HepG2 (cell line): ENCODE results near the gene ACTN3. TPM values are rescaled to one million over a fixed set of nuclear protein-coding genes. Genes with fewer than 3 reads are reported as not detected.

Experiments used
- ATF4 ChIP-seq, 2 experiments: fragments of 450-650 bp in 1 of 2; sonication (generic) in 1 of 2; formaldehyde crosslinking; IDR thresholded peaks; 2 replicates each; pipeline versions ENCODE4 v1.5.0 to v1.8.0; 2020 to 2022; ENCODE audit warnings: mild to moderate bottlenecking in 1 of 2, missing genetic modification reagents in 1 of 2
- ATF7 ChIP-seq, 2 experiments: fragments of 450-650 bp in 1 of 2; sonication (generic) in 1 of 2; formaldehyde crosslinking in 1 of 2; IDR thresholded peaks; 2 replicates each; pipeline versions ENCODE4 v1.4.0 to v1.6.1; 2016 to 2020; ENCODE audit warnings: antibody characterized with exemption in 1 of 2, mild to moderate bottlenecking in 1 of 2, missing genetic modification reagents in 1 of 2
- CC2D1A ChIP-seq: sonication (generic); formaldehyde crosslinking; IDR thresholded peaks from 2 replicates; pipeline ENCODE4 v1.8.1; 2023; ENCODE audit warnings: mild to moderate bottlenecking, missing genetic modification reagents
- CCAR2 ChIP-seq: fragments of 200-400 bp; formaldehyde crosslinking; optimal IDR thresholded peaks from 2 replicates; pipeline ENCODE3; 2018; ENCODE audit warnings: low read depth, mild to moderate bottlenecking, low read length, moderate library complexity
- CENPT ChIP-seq: sonication (generic); formaldehyde crosslinking; IDR thresholded peaks from 2 replicates; pipeline ENCODE4 v1.8.0; 2022; ENCODE audit warnings: low read depth, mild to moderate bottlenecking, moderate library complexity, missing genetic modification reagents
- EEA1 ChIP-seq: sonication (generic); formaldehyde crosslinking; IDR thresholded peaks from 2 replicates; pipeline ENCODE4 v1.5.1; 2020; ENCODE audit warnings: mild to moderate bottlenecking, missing genetic modification reagents, borderline replicate concordance
- FOSL1 ChIP-seq: sonication (generic); formaldehyde crosslinking; IDR thresholded peaks from 2 replicates; pipeline ENCODE4 v1.9.0; 2021; ENCODE audit warnings: missing genetic modification reagents, borderline replicate concordance
- HMGA1 ChIP-seq: sonication (generic); formaldehyde crosslinking; conservative IDR thresholded peaks from 2 replicates; pipeline ENCODE4 v1.4.0; 2020; ENCODE audit warnings: missing genetic modification reagents
- KAT2B ChIP-seq: fragments of 150-350 bp; IDR thresholded peaks from 2 replicates; pipeline ENCODE4 v1.6.1; 2014; ENCODE audit warnings: low read depth, low read length, borderline replicate concordance
- NCOA1 ChIP-seq: sonication (generic); formaldehyde crosslinking; IDR thresholded peaks from 2 replicates; pipeline ENCODE4 v1.9.0; 2021; ENCODE audit warnings: missing genetic modification reagents
- SRSF1 ChIP-seq: fragments of 200-400 bp; formaldehyde crosslinking; optimal IDR thresholded peaks from 2 replicates; pipeline ENCODE3; 2017; ENCODE audit warnings: mild to moderate bottlenecking, low read depth, low read length, moderate library complexity
- SRY ChIP-seq: sonication (generic); formaldehyde crosslinking; IDR thresholded peaks from 2 replicates; pipeline ENCODE4 v1.8.0; 2022; ENCODE audit warnings: mild to moderate bottlenecking, missing genetic modification reagents
- SYNCRIP ChIP-seq: fragments of 200-400 bp; formaldehyde crosslinking; IDR thresholded peaks from 2 replicates; pipeline ENCODE4 v1.6.1; 2018; ENCODE audit warnings: mild to moderate bottlenecking, low read depth, low read length; ENCODE audit not compliant: insufficient read depth
- TGIF2 ChIP-seq: IDR thresholded peaks from 2 replicates; pipeline ENCODE4 v1.6.1; 2016; ENCODE audit warnings: control low read depth, missing compliant biosample characterization
- ZEB1 ChIP-seq: IDR thresholded peaks from 2 replicates; pipeline ENCODE4 v1.6.1; 2012; ENCODE audit warnings: mild to moderate bottlenecking, low read depth, inconsistent platforms; ENCODE audit not compliant: insufficient replicate concordance
- ZMAT3 ChIP-seq: sonication (generic); formaldehyde crosslinking; conservative IDR thresholded peaks from 2 replicates; pipeline ENCODE4 v1.7.0; 2021; ENCODE audit warnings: missing genetic modification reagents
- ZMYM3 ChIP-seq: sonication (generic); formaldehyde crosslinking; IDR thresholded peaks from 2 replicates; pipeline ENCODE4 v1.5.1; 2020; ENCODE audit warnings: mild to moderate bottlenecking, missing genetic modification reagents
- ZNF503 ChIP-seq: sonication (generic); formaldehyde crosslinking; IDR thresholded peaks from 2 replicates; pipeline ENCODE4 v1.4.0; 2020; ENCODE audit warnings: missing genetic modification reagents
- ZNF720 ChIP-seq: sonication (generic); formaldehyde crosslinking; IDR thresholded peaks from 2 replicates; pipeline ENCODE4 v1.4.0; 2020; ENCODE audit warnings: missing genetic modification reagents
- ZNF788 ChIP-seq: sonication (generic); formaldehyde crosslinking; IDR thresholded peaks from 2 replicates; pipeline ENCODE4 v1.5.0; 2020; ENCODE audit warnings: mild to moderate bottlenecking, missing genetic modification reagents, borderline replicate concordance
- ZZZ3 ChIP-seq: sonication (generic); formaldehyde crosslinking; IDR thresholded peaks from 2 replicates; pipeline ENCODE4 v1.4.0; 2020; ENCODE audit warnings: missing genetic modification reagents, mild to moderate bottlenecking, borderline replicate concordance
- polyA plus RNA-seq, 8 experiments: library from polyadenylated mRNA; depleted of rRNA in 3 of 8; stranded (reverse) in 7 of 8; unstranded in 1 of 8; fragments of >200 nt; fragmentation: Illumina TruSeq in 4 of 8; extraction: Trizol in 4 of 8; gene quantifications; 2 replicates each; pipeline versions ENCODE4 v1.2.1 to v1.2.3, GENCODE V29; 2011 to 2016; ENCODE audit warnings: low read depth in 4 of 8, missing spikeins in 1 of 8, mixed read lengths in 1 of 8; ENCODE audit not compliant: insufficient read depth in 1 of 8
- total RNA-seq, 5 experiments: library from RNA; depleted of rRNA; stranded (reverse); fragments of >200 nt; fragmentation: Illumina TruSeq; extraction: Trizol; gene quantifications; 2 replicates each; pipeline ENCODE4 v1.2.3, GENCODE V29; 2016; ENCODE audit warnings: low read depth in 1 of 5
- TF ChIP-seq, protein P1 (sequence below): IDR thresholded peaks from 2 replicates; pipeline ENCODE4 v1.6.1; 2016; ENCODE audit warnings: missing compliant biosample characterization, missing genetic modification reagents, borderline replicate concordance
- TF ChIP-seq, protein P2 (sequence below): sonication (generic); formaldehyde crosslinking; IDR thresholded peaks from 2 replicates; pipeline ENCODE4 v1.4.0; 2020; ENCODE audit warnings: mild to moderate bottlenecking, missing genetic modification reagents

Gene ACTN3
- total and polyA plus RNA-seq, 2 of the 13 experiments (the other 11 are each of a cell fraction or from before 2014, with no cell fraction given) = 0.04 to 0.09 TPM

GRCh38 chr11:66510271-66510989 lies 36.3 kb upstream of the ACTN3 start, which contains the start of gene BBS1 (continued):
- TF ChIP-seq, protein P1, sequence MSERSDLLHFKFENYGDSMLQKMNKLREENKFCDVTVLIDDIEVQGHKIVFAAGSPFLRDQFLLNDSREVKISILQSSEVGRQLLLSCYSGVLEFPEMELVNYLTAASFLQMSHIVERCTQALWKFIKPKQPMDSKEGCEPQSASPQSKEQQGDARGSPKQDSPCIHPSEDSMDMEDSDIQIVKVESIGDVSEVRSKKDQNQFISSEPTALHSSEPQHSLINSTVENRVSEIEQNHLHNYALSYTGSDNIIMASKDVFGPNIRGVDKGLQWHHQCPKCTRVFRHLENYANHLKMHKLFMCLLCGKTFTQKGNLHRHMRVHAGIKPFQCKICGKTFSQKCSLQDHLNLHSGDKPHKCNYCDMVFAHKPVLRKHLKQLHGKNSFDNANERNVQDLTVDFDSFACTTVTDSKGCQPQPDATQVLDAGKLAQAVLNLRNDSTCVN = no peak
- TF ChIP-seq ZNF503 (CRISPR knock-in tag) = no peak
- TF ChIP-seq SRY (CRISPR knock-in tag) = peak; percentile 67; the same call in 1 of the 2 replicates
- peak; percentile 56; the same call in 1 of the 2 replicates for TF ChIP-seq TGIF2
- peak; percentile 64 for TF ChIP-seq CCAR2
- 0 out of 2 replicates have a peak, but pooled peaks have one; percentile 51 for TF ChIP-seq ZMAT3 (CRISPR knock-in tag)
- no peak for TF ChIP-seq CC2D1A (CRISPR knock-in tag)
- peak; percentile 66; the same call in 1 of the 2 replicates for TF ChIP-seq EEA1
- TF ChIP-seq FOSL1 (CRISPR knock-in tag) = no peak
- no peak for TF ChIP-seq HMGA1 (CRISPR knock-in tag)
- no peak for TF ChIP-seq KAT2B
- no peak for TF ChIP-seq SRSF1
- no peak for TF ChIP-seq CENPT (CRISPR knock-in tag)
- TF ChIP-seq, protein P2, sequence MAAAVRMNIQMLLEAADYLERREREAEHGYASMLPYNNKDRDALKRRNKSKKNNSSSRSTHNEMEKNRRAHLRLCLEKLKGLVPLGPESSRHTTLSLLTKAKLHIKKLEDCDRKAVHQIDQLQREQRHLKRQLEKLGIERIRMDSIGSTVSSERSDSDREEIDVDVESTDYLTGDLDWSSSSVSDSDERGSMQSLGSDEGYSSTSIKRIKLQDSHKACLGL = peak; percentile 78; the same call in 1 of the 2 replicates
- TF ChIP-seq ZEB1 = peak; percentile 29
- no peak for TF ChIP-seq SYNCRIP
- TF ChIP-seq ATF7 (IDR thresholded peaks at IDR 0.05) = no peak
- TF ChIP-seq ATF7 (CRISPR knock-in tag; IDR thresholded peaks at IDR 0.05) = no peak
- peak; percentile 32; the same call in 1 of the 2 replicates for TF ChIP-seq ZMYM3 (CRISPR knock-in tag)
- TF ChIP-seq ZZZ3 (CRISPR knock-in tag) = no peak
- peak; percentile 96; the same call in 1 of the 2 replicates for TF ChIP-seq ZNF788 (CRISPR knock-in tag)
- TF ChIP-seq NCOA1 (CRISPR knock-in tag) = no peak
- no peak for TF ChIP-seq ZNF720 (CRISPR knock-in tag)
- TF ChIP-seq ATF4 (CRISPR knock-in tag; IDR thresholded peaks at IDR 0.05) = no peak; a peak in 1 of 4 replicates
